Tibial artery (tissue), 4 donors: ENCODE data around the gene WDR86.

Experiments
- DNase-seq, 2 donors: peaks; one replicate each; pipeline ENCODE4 v3.0.0-alpha.2; 2019
- H3K27ac ChIP-seq, 2 donors: fragments of 200-600 bp; sonication (generic) in 1 of 2; 1 replicate in 1 of 2; 2 replicates in 1 of 2; pipeline ENCODE4 v1.5.1; 2018 to 2019; ENCODE audit warnings: mild to moderate bottlenecking in 1 of 2
- H3K27me3 ChIP-seq, 2 donors: fragments of 200-600 bp; sonication (generic) in 1 of 2; one replicate each; pipeline versions ENCODE4 v1.5.1 to v1.6.0; 2016 to 2019
- H3K36me3 ChIP-seq, 3 donors: fragments of 200-600 bp; sonication (generic) in 2 of 3; one replicate each; pipeline ENCODE4 v1.5.1; 2016 to 2019; ENCODE audit warnings: mild to moderate bottlenecking in 2 of 3
- H3K4me1 ChIP-seq, 4 donors: fragments of 200-600 bp; sonication (generic) in 2 of 4; 1 replicate in 3 of 4; 2 replicates in 1 of 4; pipeline ENCODE4 v1.5.1; 2016 to 2019
- H3K4me3 ChIP-seq, 2 donors: fragments of 200-600 bp; sonication (generic) in 1 of 2; 1 replicate in 1 of 2; 2 replicates in 1 of 2; pipeline ENCODE4 v1.5.1; 2018 to 2019; ENCODE audit warnings: mild to moderate bottlenecking in 2 of 2
- H3K9me3 ChIP-seq, 3 donors: fragments of 200-600 bp; sonication (generic) in 1 of 3; one replicate each; pipeline ENCODE4 v1.5.1; 2016 to 2019
- CTCF ChIP-seq, 2 experiments: fragments of 200-600 bp in 1 of 2; fragments of 450-650 bp in 1 of 2; IDR thresholded peaks; one replicate each; pipeline ENCODE4 v1.5.1; 2017 to 2019; ENCODE audit warnings: antibody characterized with exemption in 2 of 2, mild to moderate bottlenecking in 1 of 2, moderate library complexity in 1 of 2
- intact Hi-C: fragments of 100-400 bp; cut with DNase I; formaldehyde crosslinking; loops from one replicate; pipeline ENCODE4 v1.15.0; 2023; ENCODE audit warnings: low total_unique reads

WDR86 gene

DNA sequence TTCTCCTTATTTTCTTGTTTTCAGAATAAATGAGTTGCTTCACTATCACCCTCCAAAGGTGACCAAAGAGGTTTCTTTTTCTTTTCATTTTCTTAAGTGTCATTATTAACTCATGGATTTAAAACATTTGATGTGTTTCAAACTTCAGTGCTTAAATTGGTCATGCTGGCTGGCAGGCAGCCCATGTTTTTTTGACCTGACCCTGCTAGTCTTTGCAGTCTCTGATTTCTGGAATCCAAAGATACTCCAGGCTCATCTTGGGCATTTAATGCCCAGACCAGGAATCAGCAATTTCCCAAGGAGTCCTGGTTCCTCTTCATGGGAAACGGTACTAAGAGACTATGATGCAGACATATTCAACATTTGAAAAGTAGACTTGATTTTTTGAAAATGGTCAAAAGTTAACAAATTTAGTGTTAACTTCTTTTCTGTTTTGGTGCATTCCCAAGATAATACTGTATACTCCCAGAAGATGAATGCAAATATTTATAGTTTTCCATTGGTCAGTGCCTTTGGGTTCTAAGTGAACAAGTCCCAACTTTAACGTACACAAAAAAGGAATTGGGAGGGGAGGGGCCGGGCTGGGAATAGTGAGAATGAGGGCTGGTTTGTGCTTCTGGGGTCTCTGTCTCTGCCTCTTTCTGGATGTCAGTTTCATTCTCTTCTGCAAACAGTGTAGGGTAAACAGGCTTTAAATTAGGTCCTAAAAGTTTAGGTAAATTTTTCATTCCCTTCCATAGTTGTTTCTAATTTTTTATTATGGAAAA, 48.5 kb downstream of the WDR86 start:
- TF ChIP-seq CTCF (IDR thresholded peaks at IDR 0.05) = no peak
- Histone ChIP-seq H3K27ac (no peak overlapping the region), H3K36me3 (peaks cover 41 to 67% (median 61%) of the 10 kb centered on the region in 3 donors), H3K9me3 (no peaks in the 10 kb centered on the region), H3K4me3 (no peak overlapping the region), H3K4me1 (peaks cover 0 to 11% (median 11%) of the 10 kb centered on the region in 4 donors), H3K27me3 (no peaks in the 10 kb centered on the region)
- intact Hi-C loops = no loop called here
- no peak for DNase-seq

GRCh38 chr7:151352512-151352911, 57.3 kb downstream of the WDR86 start:
- Histone ChIP-seq H3K4me1 (peaks cover 0 to 9% (median 2%) of the 10 kb centered on the region in 4 donors), H3K27ac (no peak overlapping the region), H3K27me3 (no peaks in the 10 kb centered on the region), H3K36me3 (peaks cover 73 to 91% (median 79%) of the 10 kb centered on the region in 3 donors), H3K4me3 (no peak overlapping the region), H3K9me3 (no peaks in the 10 kb centered on the region)
- TF ChIP-seq CTCF (IDR thresholded peaks at IDR 0.05) = no peak
- intact Hi-C loops = no loop called here
- DNase-seq = no peak

DNA sequence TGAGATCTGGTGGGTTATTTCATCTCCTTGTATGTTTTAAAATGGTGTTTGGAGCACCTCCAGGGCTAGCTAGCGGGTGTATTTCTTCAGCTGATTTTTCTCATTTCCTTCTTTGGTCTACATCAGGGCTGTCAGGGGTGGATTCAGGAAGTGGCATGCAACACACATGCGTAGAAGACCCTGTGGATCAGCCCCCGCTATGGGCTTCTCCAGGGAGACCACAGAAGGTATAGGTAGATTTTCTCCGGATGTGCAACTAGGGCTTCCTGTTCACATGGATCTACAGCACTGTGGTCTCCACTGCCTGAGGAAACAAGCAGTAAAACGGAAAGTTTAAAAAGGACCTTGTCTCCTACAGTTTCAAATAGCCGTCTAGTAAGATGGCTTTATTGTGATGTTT, 57.9 kb downstream of the WDR86 start:
- intact Hi-C loops = no loop called here
- Histone ChIP-seq H3K9me3 (no peaks in the 10 kb centered on the region), H3K4me1 (peaks cover 0 to 9% (median 2%) of the 10 kb centered on the region in 4 donors), H3K27me3 (no peaks in the 10 kb centered on the region), H3K36me3 (peaks cover 68 to 90% (median 79%) of the 10 kb centered on the region in 3 donors), H3K27ac (no peak overlapping the region), H3K4me3 (no peak overlapping the region)
- TF ChIP-seq CTCF (IDR thresholded peaks at IDR 0.05) = no peak
- DNase-seq = no peak

DNA sequence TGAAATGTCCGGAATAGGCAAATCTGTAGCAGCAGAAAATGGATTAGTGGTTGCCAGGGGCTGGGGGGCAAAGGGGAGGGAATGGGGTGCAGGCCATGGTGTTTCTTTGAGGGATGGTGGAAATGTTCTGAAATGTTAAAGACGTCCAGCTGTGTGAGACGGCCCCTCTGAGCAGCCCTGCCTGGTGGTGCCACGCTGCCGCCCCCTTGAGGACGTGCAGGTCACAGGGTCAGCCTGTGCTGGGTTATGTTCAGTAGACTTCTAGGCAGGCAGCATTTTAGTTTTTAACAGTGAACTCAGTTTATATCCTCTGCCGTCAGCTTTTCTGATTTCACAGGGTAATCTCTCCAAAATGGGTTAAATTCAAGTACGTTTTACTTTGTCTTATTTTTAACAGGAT, 58.8 kb downstream of the WDR86 start:
- H3K4me1 ChIP-seq = peaks cover 0 to 9% (median 4%) of the 10 kb centered on the region in 4 donors
- H3K9me3 ChIP-seq = no peaks in the 10 kb centered on the region
- no peak overlapping the region for H3K4me3 ChIP-seq
- no peak for TF ChIP-seq CTCF (IDR thresholded peaks at IDR 0.05)
- no peak overlapping the region for H3K27ac ChIP-seq
- intact Hi-C loops = no loop called here
- H3K27me3 ChIP-seq = no peaks in the 10 kb centered on the region
- peaks cover 67 to 89% (median 79%) of the 10 kb centered on the region in 3 donors for H3K36me3 ChIP-seq
- no peak for DNase-seq

DNA sequence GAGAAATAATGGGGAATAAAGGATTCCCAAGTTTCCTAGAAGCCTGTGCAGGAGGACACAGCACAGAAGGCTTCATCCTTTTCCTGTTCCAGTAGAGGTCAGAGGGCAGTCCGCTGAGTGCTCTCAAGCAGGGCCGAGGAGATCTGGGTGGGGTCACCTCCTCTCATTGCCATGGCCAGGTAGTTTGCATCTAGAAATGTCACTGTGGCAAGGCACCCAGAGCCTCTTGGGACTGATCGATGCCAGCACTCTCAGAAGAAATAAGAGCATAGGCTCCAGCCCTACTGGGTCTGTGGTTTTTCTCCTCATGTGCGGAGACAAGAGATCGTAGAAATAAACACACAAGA, 60.4 kb downstream of the WDR86 start:
- Histone ChIP-seq H3K36me3 (peaks cover 58 to 80% (median 76%) of the 10 kb centered on the region in 3 donors), H3K27ac (no peak overlapping the region)
- intact Hi-C loops = loop anchor here (5.0 kb wide), 1 partner anchor 37 kb away; no protein-coding TSS in a partner anchor

More for the DNA sequence above, 60.4 kb downstream of the WDR86 start:
- DNase-seq = no peak
- peaks cover 0 to 12% (median 4%) of the 10 kb centered on the region in 4 donors for H3K4me1 ChIP-seq
- H3K4me3 ChIP-seq = no peak overlapping the region
- H3K27me3 ChIP-seq = no peaks in the 10 kb centered on the region
- no peaks in the 10 kb centered on the region for H3K9me3 ChIP-seq
- no peak for TF ChIP-seq CTCF (IDR thresholded peaks at IDR 0.05)
